SHP77 (cell line): ENCODE measurements around the gene LGI2.
"Not testable (repeated sequence)": the region's sequence is repeated elsewhere in the genome, so short reads cannot be mapped to it uniquely, and the experiment has no call there.

Experiments used
- DNase-seq, 2 experiments: peaks; one replicate each; lab custom pipeline; 2025; lab: John Stamatoyannopoulos, UW

LGI2 gene

GRCh38 chr4:25050370-25051078, 19.8 kb upstream of the LGI2 start:
- DNase-seq = no peak

GRCh38 chr4:25043548-25043947, 12.8 kb upstream of the LGI2 start:
- DNase-seq = no peak

DNA sequence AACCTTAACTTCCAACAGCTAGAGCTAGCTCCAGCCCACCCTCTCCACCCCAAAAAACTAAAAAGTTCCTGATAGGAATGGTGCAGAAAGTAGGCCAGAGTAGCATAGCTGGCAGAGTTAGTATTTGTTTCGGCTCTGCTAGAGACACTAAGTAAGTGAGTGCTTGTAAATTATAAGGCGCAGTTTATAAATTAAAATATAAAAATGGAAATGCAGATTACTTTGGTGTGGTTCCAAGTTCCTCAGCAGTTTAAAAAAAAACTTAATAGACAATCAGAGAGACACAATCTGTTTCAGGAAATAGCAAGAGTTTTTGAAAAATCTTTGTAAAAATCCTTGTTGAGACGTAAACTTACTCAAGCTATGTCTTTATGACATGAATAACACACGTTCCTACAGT, 2.8 kb upstream of the LGI2 start:
- DNase-seq = no peak

GRCh38 chr4:25032126-25032525, 1.4 kb upstream of the LGI2 start:
- no peak for DNase-seq

GRCh38 chr4:25031077-25031621, 403 bp upstream of the LGI2 start:
- no peak for DNase-seq

- no peak for DNase-seq
These were observed 1.1 kb downstream of the LGI2 start for GRCh38 chr4:25029479-25030276.

DNA sequence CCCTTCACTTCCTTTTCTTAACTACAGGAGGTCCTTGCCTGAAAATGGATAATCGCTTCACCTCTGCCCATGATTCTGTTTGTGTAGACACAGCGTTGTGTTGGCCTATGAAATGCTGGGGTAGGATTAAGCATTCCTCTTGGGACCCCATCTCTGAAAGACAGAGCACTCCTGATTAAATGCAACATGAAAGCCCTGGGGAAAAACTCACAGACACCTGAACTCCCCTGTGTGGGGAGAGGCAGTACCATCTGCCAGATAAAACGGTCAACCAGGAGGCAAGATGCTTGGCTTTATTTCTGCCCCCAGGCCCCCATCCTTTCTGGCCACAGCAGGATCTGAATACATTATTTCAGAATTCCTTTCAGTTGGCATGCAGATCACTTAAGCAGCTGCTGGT, 1.9 kb downstream of the LGI2 start:
- DNase-seq = no peak

DNA sequence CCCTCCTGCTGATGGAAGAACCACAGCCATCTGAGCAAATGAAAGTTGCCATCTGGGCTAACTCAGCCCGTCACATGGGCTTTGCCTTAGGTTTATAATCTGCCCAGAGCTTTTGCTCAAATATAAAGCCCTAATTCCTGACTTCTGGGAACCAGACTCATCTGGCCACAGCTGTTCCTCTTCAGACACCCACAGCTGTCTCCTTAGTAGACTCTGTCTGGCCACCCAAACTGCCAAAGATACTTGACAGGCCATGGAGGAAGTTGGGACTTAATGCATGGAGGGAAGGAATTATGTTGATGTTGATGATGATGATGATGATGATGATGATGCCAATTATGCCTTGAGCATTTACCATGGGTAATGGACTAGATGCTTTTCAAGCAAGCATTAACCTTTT, 8.0 kb downstream of the LGI2 start:
- DNase-seq = no peak

DNA sequence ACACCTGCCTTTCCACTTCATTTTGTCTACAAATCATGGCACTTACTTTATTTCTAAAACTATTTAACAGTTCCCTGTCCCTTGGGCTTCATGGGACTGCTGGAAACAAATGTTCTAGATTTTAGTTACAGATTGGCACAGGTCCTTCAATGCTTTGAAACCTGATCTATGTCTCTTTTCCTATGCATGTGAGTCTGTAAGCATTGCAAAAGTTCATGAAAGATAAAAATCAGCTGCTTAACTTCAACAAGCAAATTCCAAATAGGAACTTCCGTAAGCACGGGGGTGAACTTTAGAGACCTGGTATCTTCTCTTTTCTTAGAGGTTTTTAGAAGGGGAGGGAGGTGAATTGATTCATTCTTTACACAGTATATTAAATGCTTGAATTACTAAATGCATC, 9.5 kb downstream of the LGI2 start:
- no peak for DNase-seq

GRCh38 chr4:25020236-25020635, 10.5 kb downstream of the LGI2 start:
- no peak for DNase-seq

DNA sequence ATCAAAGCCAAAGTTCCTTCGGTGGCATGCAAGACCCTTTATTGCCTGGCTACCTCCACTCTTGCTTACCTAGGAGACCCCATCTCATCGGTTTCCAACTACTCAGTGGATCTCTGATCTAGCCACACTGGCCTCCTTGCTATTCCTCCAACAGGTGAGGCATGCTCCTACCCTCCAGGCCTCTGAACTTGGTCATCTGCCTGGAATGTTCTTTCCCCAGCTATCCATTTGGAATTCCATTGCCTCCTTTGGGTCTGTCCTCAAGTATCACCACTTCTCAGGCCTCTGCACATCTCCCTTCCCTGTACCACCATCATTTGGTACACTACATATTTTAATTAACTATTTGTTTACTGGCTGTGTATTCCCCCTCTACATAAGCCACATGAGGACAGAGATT, 11.2 kb downstream of the LGI2 start:
- no peak for DNase-seq

GRCh38 chr4:25015012-25015411, 15.7 kb downstream of the LGI2 start:
- DNase-seq = no peak

DNA sequence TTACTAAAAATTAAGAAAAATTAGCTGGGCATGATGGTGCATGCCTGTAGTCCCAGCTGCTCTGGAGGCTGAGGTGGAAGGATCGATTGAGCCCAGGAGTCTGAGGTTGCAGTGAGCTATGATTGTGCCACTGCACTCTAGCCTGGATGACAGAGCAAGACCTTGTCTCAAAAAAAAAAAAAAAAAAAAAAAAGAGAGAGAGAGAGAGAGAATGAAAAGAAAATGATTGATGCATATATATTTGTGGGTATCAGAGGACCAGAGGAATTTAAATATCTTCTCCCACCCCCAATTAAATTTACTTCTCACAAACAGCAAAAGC, 16.1 kb downstream of the LGI2 start:
- not testable (repeated sequence) for DNase-seq

- no peak for DNase-seq
These were observed 16.7 kb downstream of the LGI2 start for GRCh38 chr4:25013756-25014661.

- no peak for DNase-seq
These were observed 18.1 kb downstream of the LGI2 start for GRCh38 chr4:25012655-25013054.

- no peak for DNase-seq
These were observed 19.4 kb downstream of the LGI2 start for GRCh38 chr4:25011135-25011866.

DNA sequence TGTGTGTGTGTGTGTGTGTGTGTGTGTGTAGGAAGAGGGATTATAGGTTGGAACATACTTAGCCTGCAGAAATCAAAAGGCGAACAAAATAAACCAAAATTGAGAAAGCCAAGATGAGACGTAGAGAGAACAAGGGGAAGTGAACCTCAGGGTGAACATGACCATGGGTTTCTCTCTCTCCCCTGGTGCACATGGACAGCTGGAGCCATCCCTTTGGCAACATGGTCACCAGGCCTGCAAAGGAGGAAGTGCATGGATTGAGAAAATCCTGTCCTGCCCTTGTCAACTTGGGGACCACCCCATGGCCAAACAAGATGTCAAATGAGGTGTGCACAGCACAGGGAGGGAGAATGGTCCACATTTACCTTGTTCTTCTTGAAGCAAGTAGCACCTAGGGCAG, 23.1 kb downstream of the LGI2 start:
- DNase-seq = no peak

DNA sequence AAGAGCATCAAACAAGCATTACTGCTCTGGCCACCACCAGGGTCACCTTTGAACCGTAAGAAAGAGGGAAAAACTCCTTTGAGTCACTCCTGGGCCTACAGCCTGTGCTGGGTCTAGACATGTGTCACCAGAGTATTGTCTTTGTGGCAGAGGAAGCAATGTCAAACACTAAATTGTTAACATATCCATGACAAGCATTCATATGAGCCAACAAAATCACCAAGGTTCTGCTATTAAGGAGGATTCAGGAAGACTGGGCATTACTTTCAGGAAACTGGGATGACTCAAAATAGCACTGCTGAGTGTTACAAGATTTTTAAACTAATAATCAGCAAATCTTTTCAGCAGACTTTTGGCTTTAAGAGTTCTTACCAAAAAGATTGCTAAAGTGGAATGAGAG, 28.1 kb downstream of the LGI2 start:
- DNase-seq = no peak

- DNase-seq = no peak
These were observed 29.2 kb downstream of the LGI2 start for GRCh38 chr4:25001509-25001908.

DNA sequence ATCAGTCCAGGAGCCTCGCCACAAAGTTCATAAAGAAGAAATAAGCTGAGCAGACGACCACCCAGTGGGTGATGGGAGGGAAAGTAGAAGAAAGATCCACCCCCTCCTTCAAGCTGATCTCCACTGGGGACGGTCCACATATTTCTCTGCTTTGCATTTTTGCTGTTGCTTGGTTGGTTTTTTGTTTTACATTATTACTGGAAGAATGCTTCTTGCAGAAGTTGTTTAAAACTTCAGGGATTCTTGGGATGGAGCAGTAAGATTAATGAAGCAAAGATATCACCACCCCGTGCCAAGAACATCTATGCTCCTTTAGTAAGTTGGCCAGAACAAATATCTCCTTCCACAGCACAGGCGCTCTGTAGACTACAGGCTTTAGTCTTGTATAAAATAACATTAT, 30.1 kb downstream of the LGI2 start:
- no peak for DNase-seq

GRCh38 chr4:24999392-25000089, 31.2 kb downstream of the LGI2 start:
- no peak for DNase-seq
